HG02759 (cell line): ENCODE measurements around the gene TTC33.
"Not testable (repeated sequence)": the region's sequence is repeated elsewhere in the genome, so short reads cannot be mapped to it uniquely, and the experiment has no call there.

ENCODE experiments used
- ATAC-seq: cut with Tn5 transposase; IDR thresholded peaks from one replicate; pipeline ENCODE4 v1.9.1; 2021; ENCODE audit warnings: mild to moderate bottlenecking, moderate library complexity; ENCODE audit not compliant: unreplicated experiment

Gene TTC33

GRCh38 chr5:40680741-40681362, 74.9 kb downstream of the TTC33 start:
- no peak for ATAC-seq

GRCh38 chr5:40679913-40680681, 75.7 kb downstream of the TTC33 start, which contains the start of gene PTGER4:
PTGER4 (plus strand) TSS chr5:40679915; CDS start chr5:40680994, 1,079 bp downstream.
- peak; percentile 36 for ATAC-seq

- peak; percentile 73 for ATAC-seq
Observed at GRCh38 chr5:40679148-40679912, 76.4 kb downstream of the TTC33 start.

GRCh38 chr5:40678460-40679147, 77.2 kb downstream of the TTC33 start:
- no peak for ATAC-seq

- ATAC-seq, result no peak
Observed at GRCh38 chr5:40678026-40678425, 77.7 kb downstream of the TTC33 start.

- ATAC-seq, result no peak
Observed at GRCh38 chr5:40677456-40677855, 78.3 kb downstream of the TTC33 start.

GRCh38 chr5:40676613-40677343, 79.0 kb downstream of the TTC33 start:
- no peak for ATAC-seq

- no peak for ATAC-seq
Observed at GRCh38 chr5:40675396-40676133, 80.2 kb downstream of the TTC33 start.

- no peak for ATAC-seq
Observed at GRCh38 chr5:40674661-40675235, 81.0 kb downstream of the TTC33 start.

GRCh38 chr5:40672425-40672824, 83.3 kb downstream of the TTC33 start:
- ATAC-seq, result no peak

GRCh38 chr5:40669606-40670390, 86.0 kb downstream of the TTC33 start:
- no peak for ATAC-seq

- ATAC-seq, result no peak
Observed at GRCh38 chr5:40667161-40667663, 88.5 kb downstream of the TTC33 start.

- no peak for ATAC-seq
Observed at GRCh38 chr5:40666657-40667056, 89.1 kb downstream of the TTC33 start.

- no peak for ATAC-seq
Observed at GRCh38 chr5:40665635-40666298, 90.0 kb downstream of the TTC33 start.

GRCh38 chr5:40660751-40661150, 95.0 kb downstream of the TTC33 start:
- ATAC-seq, result no peak

GRCh38 chr5:40656766-40657165, 99.0 kb downstream of the TTC33 start:
- ATAC-seq, result no peak

GRCh38 chr5:40656091-40656490, 99.7 kb downstream of the TTC33 start:
- not testable (repeated sequence) for ATAC-seq

GRCh38 chr5:40655138-40655537, 100.6 kb downstream of the TTC33 start:
- ATAC-seq, result no peak
